ENCODE results near the gene SFMBT2.

DNA sequence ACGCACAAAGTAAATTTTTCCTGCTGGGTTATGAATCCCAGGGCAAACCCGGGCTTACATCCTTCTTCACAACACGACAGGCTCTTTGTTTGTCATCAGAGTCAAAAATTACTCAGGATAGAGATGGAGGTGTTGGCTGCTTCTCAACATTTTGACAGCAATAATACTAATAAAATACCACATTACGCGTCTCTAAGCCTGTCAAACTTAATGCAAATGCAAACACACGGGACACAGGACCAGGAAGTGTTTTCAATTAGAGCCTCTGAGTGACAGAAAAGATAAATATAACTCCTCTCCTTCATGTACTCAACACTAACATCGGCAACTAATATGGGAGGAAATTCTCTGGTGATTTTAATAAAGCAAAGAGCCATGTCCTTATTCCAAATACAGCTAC is 128.4 kb downstream of the SFMBT2 start:
- no peak for TF ChIP-seq EZH2phosphoT487 (IDR thresholded peaks at IDR 0.05; ENCODE audit: borderline replicate concordance)
- TF ChIP-seq, protein P1, sequence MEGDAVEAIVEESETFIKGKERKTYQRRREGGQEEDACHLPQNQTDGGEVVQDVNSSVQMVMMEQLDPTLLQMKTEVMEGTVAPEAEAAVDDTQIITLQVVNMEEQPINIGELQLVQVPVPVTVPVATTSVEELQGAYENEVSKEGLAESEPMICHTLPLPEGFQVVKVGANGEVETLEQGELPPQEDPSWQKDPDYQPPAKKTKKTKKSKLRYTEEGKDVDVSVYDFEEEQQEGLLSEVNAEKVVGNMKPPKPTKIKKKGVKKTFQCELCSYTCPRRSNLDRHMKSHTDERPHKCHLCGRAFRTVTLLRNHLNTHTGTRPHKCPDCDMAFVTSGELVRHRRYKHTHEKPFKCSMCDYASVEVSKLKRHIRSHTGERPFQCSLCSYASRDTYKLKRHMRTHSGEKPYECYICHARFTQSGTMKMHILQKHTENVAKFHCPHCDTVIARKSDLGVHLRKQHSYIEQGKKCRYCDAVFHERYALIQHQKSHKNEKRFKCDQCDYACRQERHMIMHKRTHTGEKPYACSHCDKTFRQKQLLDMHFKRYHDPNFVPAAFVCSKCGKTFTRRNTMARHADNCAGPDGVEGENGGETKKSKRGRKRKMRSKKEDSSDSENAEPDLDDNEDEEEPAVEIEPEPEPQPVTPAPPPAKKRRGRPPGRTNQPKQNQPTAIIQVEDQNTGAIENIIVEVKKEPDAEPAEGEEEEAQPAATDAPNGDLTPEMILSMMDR (IDR thresholded peaks at IDR 0.05 in 2 of 3, conservative IDR thresholded peaks at IDR 0.05 in 1 of 3; ENCODE audit: borderline replicate concordance in 1 of 3, insufficient read depth in 1 of 3, low read depth in 2 of 3, low read length in 2 of 3) = no peak
- TF ChIP-seq, protein P2, sequence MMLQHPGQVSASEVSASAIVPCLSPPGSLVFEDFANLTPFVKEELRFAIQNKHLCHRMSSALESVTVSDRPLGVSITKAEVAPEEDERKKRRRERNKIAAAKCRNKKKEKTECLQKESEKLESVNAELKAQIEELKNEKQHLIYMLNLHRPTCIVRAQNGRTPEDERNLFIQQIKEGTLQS (IDR thresholded peaks at IDR 0.05) = no peak
- no peak for TF ChIP-seq ZNF274 (IDR thresholded peaks at IDR 0.05; ENCODE audit: low read depth, low read length)
- TF ChIP-seq EZH2 (IDR thresholded peaks at IDR 0.05) = no peak
- TF ChIP-seq MAX (IDR thresholded peaks at IDR 0.05) = no peak
- no peak for TF ChIP-seq ELF1 (IDR thresholded peaks at IDR 0.05; ENCODE audit: borderline replicate concordance, low read depth)
- TF ChIP-seq POLR2A (IDR thresholded peaks at IDR 0.05; ENCODE audit: borderline replicate concordance, extremely low read depth, insufficient read depth, insufficient read length) = no peak
- TF ChIP-seq POLR2AphosphoS5 (IDR thresholded peaks at IDR 0.05; ENCODE audit: low read depth, low read length) = no peak
- TF ChIP-seq SP1 (IDR thresholded peaks at IDR 0.05; ENCODE audit: low read depth) = no peak
- no peak for TF ChIP-seq SIN3A (IDR thresholded peaks at IDR 0.05; ENCODE audit: low read depth)
- no peak for TF ChIP-seq FOSL1 (IDR thresholded peaks at IDR 0.05; ENCODE audit: low read depth)
- no peak for TF ChIP-seq CBX3 (IDR thresholded peaks at IDR 0.05; ENCODE audit: low read depth)

Measured in HCT116 (cell line).